ENCODE measurements around the gene IFIT2. TPM values are rescaled to one million over a fixed set of nuclear protein-coding genes. Genes with fewer than 3 reads are reported as not detected.

IFIT2 gene
- total RNA-seq: 5.8 TPM in 2 replicates

DNA sequence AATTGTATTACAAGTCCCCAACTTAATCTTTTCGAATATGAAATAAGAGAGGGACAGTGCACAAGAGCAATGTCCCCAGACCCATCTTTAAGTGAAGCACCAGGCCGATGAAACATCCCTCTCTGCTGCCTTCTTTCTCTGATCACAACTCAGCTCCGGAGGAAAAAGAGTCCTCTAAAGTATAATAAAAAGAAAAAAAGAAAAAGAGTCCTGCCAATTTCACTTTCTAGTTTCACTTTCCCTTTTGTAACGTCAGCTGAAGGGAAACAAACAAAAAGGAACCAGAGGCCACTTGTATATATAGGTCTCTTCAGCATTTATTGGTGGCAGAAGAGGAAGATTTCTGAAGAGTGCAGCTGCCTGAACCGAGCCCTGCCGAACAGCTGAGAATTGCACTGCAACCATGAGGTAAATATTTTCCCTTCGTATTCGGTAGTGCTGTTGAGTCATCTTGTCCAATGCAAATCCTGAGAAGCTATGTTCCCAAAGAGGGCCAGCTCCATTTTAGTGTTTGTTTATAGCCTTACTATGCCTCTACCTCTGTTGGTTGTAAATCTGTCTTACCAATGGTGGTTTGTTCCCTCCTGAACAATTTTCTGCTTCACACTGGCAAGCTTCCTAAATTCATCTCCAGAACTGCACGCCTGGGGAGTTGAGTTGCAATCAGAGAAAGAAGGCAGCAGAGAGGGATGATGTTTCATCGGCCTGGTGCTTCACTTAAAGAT lies at the start of gene IFIT2:
Gene IFIT2, plus strand, starts transcription at position 326 of the 725 bp plus-strand sequence. Its CDS starts 78 bp downstream, at position 404.

DNA sequence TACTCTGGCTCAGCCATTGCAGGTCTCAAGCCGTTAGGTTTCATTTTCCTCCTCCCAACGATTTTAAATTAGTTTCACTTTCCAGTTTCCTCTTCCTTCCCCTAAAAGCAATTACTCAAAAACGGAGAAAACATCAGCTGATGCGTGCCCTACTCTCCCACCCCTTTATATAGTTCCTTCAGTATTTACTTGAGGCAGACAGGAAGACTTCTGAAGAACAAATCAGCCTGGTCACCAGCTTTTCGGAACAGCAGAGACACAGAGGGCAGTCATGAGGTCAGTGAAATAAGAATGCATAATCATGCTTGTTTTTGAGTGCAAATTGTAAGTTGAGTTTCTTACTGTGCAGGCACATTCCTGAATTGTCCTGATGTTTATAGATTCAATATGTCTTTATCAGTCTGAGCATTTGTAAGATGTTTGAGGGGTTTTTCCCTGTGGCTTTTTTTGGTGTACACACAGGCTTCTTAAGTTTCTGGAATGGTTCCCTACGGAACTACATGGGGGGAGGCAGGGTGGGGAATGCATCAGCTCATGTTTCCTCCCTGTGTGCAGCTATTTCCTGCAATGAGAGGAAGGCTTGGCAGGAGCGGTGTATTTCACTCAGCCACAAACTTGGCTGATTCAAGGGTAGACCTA lies 26.1 kb downstream of the IFIT2 start, which contains the start of gene IFIT3:
Gene IFIT3, plus strand, starts transcription at position 195 of the 639 bp plus-strand sequence. Its CDS starts 77 bp downstream, at position 272.

Other genes starting within 250 kb of the IFIT2 start
- gene CH25H, start 94.7 kb upstream of the IFIT2 start, total RNA-seq: 0.18 TPM in 1 of 2 replicates, not detected in the other
- 247 and 287 TPM in 2 replicates for gene LIPA, start 50.3 kb upstream of the IFIT2 start, total RNA-seq
- 21.1 and 21.6 TPM in 2 replicates for gene IFIT3, start 26.0 kb downstream of the IFIT2 start, total RNA-seq
- gene IFIT1B, start 76.0 kb downstream of the IFIT2 start, total RNA-seq: not detected in 2 replicates
- 23.1 and 36.3 TPM in 2 replicates for gene IFIT1, start 90.6 kb downstream of the IFIT2 start, total RNA-seq
- gene IFIT5, start 112.5 kb downstream of the IFIT2 start, total RNA-seq: 18.7 and 19.0 TPM in 2 replicates
- gene SLC16A12, start 233.5 kb downstream of the IFIT2 start, total RNA-seq: 0.29 and 0.35 TPM in 2 replicates

All from myometrial cell (primary cell).